Daoy (cell line): ENCODE measurements around the gene CLDN24. TPM values are rescaled to one million over a fixed set of nuclear protein-coding genes. Genes with fewer than 3 reads are reported as not detected.

Source experiments
- DNase-seq: peaks from one replicate; pipeline ENCODE4 v3.0.0-alpha.2; 2015; ENCODE audit warnings: low read depth
- total RNA-seq: library from RNA; depleted of rRNA; stranded (reverse); fragments of >200 nt; shearing (Covaris generic); gene quantifications from 2 replicates; pipeline ENCODE4 v1.2.3, GENCODE V29; 2014; rRNA removed

CLDN24 gene
- total RNA-seq, 1 experiment from 2014 or later = not detected

- no peak for DNase-seq
Measured at GRCh38 chr4:183284965-183285364, 37.3 kb downstream of the CLDN24 start.

GRCh38 chr4:183284258-183284785 is 37.9 kb downstream of the CLDN24 start:
- no peak for DNase-seq

GRCh38 chr4:183276106-183276505 is 46.1 kb downstream of the CLDN24 start:
- DNase-seq = no peak

- DNase-seq = no peak
Measured at GRCh38 chr4:183272384-183272783, 49.8 kb downstream of the CLDN24 start.

Other genes starting within 250 kb of the CLDN24 start
- gene WWC2, start 223.2 kb downstream of the CLDN24 start, total RNA-seq = 4.1 and 8.0 TPM in 2 replicates
- not detected in 2 replicates for gene CLDN22, start 2.1 kb downstream of the CLDN24 start, total RNA-seq
- gene CDKN2AIP, start 122.2 kb upstream of the CLDN24 start, total RNA-seq = 7.0 and 15.9 TPM in 2 replicates
- gene ING2, start 182.6 kb upstream of the CLDN24 start, total RNA-seq = 5.8 and 10.1 TPM in 2 replicates